Ishikawa (cell line): ENCODE results near the gene ANKFN1.

Source experiments
- CEBPB ChIP-seq: IDR thresholded peaks from 2 replicates; pipeline ENCODE4 v1.6.1; 2012
- CREB1 ChIP-seq: IDR thresholded peaks from 2 replicates; pipeline ENCODE4 v1.6.1; 2012; ENCODE audit warnings: low read depth
- EGR1 ChIP-seq: IDR thresholded peaks from 2 replicates; pipeline ENCODE4 v1.6.1; 2012
- EP300 ChIP-seq: IDR thresholded peaks from 2 replicates; pipeline ENCODE4 v1.6.1; 2012; ENCODE audit warnings: borderline replicate concordance
- FOXM1 ChIP-seq: IDR thresholded peaks from 2 replicates; pipeline ENCODE4 v1.6.1; 2012; ENCODE audit warnings: low read depth, borderline replicate concordance
- MAX ChIP-seq: IDR thresholded peaks from 2 replicates; pipeline ENCODE4 v1.6.1; 2012
- NFIC ChIP-seq: IDR thresholded peaks from 2 replicates; pipeline ENCODE4 v1.6.1; 2012
- RAD21 ChIP-seq: IDR thresholded peaks from 2 replicates; pipeline ENCODE4 v1.6.1; 2012; ENCODE audit warnings: low read depth
- REST ChIP-seq: IDR thresholded peaks from 2 replicates; pipeline ENCODE4 v1.6.1; 2012; ENCODE audit warnings: low read depth, mild to moderate bottlenecking
- TAF1 ChIP-seq: IDR thresholded peaks from 2 replicates; pipeline ENCODE4 v1.6.1; 2012; ENCODE audit warnings: low read depth, mild to moderate bottlenecking
- TCF12 ChIP-seq: IDR thresholded peaks from 2 replicates; pipeline ENCODE4 v1.6.1; 2012; ENCODE audit warnings: low read depth
- TEAD4 ChIP-seq: IDR thresholded peaks from 2 replicates; pipeline ENCODE4 v1.6.1; 2012
- USF1 ChIP-seq: IDR thresholded peaks from 2 replicates; pipeline ENCODE4 v1.6.1; 2012
- YY1 ChIP-seq: IDR thresholded peaks from 2 replicates; pipeline ENCODE4 v1.6.1; 2012; ENCODE audit warnings: low read depth
- ZBTB7A ChIP-seq: IDR thresholded peaks from 2 replicates; pipeline ENCODE4 v1.6.1; 2012; ENCODE audit warnings: low read depth

ANKFN1 gene

GRCh38 chr17:56182081-56182480 lies 28.8 kb downstream of the ANKFN1 start:
- TF ChIP-seq USF1 (no peak), RAD21 (no peak), REST (no peak), CREB1 (no peak), TEAD4 (no peak), FOXM1 (no peak), NFIC (no peak), YY1 (no peak), EP300 (no peak), CEBPB (no peak), MAX (no peak), ZBTB7A (no peak), EGR1 (no peak), TCF12 (no peak), TAF1 (no peak)

- TF ChIP-seq TCF12 (no peak), EGR1 (no peak), USF1 (no peak), YY1 (no peak), NFIC (no peak), CREB1 (no peak), EP300 (no peak), TEAD4 (no peak), FOXM1 (no peak), TAF1 (no peak), ZBTB7A (no peak), CEBPB (no peak), RAD21 (no peak), REST (no peak), MAX (no peak)
These were observed 31.4 kb downstream of the ANKFN1 start for GRCh38 chr17:56184650-56185049.

GRCh38 chr17:56185491-56186221 lies 32.4 kb downstream of the ANKFN1 start:
- TF ChIP-seq TAF1 (no peak), NFIC (no peak), CEBPB (no peak), YY1 (no peak)

GRCh38 chr17:56186222-56186786 lies 33.0 kb downstream of the ANKFN1 start:
- no peak for TF ChIP-seq USF1
- no peak for TF ChIP-seq FOXM1
- TF ChIP-seq MAX: no peak
- no peak for TF ChIP-seq NFIC
- TF ChIP-seq YY1: no peak
- no peak for TF ChIP-seq CEBPB
- TF ChIP-seq EGR1: no peak
- no peak for TF ChIP-seq EP300
- TF ChIP-seq ZBTB7A: no peak
- TF ChIP-seq TEAD4: no peak
- no peak for TF ChIP-seq TAF1
- TF ChIP-seq REST: no peak
- no peak for TF ChIP-seq CREB1
- TF ChIP-seq RAD21: no peak
- TF ChIP-seq TCF12: no peak
